ENCODE measurements around the gene SMPD1.
A peak's percentile ranks its signal among the peaks of the same experiment; 100 is the strongest.

Gene SMPD1

DNA sequence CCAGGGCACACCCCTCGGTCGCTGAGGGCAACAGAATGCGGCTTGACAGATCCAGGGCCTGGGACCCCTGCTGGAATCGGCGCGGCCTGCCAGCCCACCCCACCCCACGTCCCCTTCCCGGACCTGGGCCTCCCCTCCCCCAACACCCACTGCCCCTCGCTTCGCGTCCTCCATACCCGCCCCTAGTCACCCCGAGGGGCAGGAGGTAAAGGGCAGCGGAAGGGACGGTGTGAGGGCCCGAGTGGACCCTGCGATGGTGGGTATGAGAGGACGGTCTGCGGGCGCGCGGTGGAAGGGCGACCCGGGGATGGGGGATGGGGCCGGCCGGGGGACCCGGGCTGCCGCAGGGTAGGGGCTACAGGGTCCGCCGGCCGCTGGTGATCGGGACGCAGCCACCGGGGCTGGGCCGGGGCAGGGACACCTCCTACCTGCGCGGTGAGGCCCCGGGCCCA is 28.3 kb downstream of the SMPD1 start:
- DNase-seq: no peak
- H3K4me1 ChIP-seq (ENCODE audit: insufficient read depth, low read length): peaks cover 6% of the 10 kb centered on the region; the same call in 1 of the 2 replicates
- H3K9ac ChIP-seq (ENCODE audit: low read depth, low read length): peak overlapping the region; percentile 60; the same call in 1 of the 2 replicates
- no peak; the same call in 2 of the 3 replicates for ATAC-seq (ENCODE audit: insufficient read depth, low read depth)
- no peak overlapping the region for H3K27ac ChIP-seq (ENCODE audit: low read length)
- no peaks in the 10 kb centered on the region for H3K36me3 ChIP-seq (ENCODE audit: insufficient read depth, low read length)
- peaks cover 29% of the 10 kb centered on the region for H3K27me3 ChIP-seq (ENCODE audit: insufficient read depth, low read length, poor library complexity)
- H3K9me3 ChIP-seq (ENCODE audit: insufficient read depth, low read length, severe bottlenecking): no peaks in the 10 kb centered on the region
- no peaks in the 10 kb centered on the region; the same call in 1 of the 2 replicates for H4K20me1 ChIP-seq (ENCODE audit: insufficient read depth, low read length)
- peak overlapping the region in 1 of 2 experiments; percentile 59; a peak in 2 of 4 replicates for H3K4me3 ChIP-seq (ENCODE audit: low read depth in 1 of 2, low read length in 2 of 2)
- peak overlapping the region; percentile 72 for H3K4me2 ChIP-seq (ENCODE audit: insufficient read depth, low read length)
- TF ChIP-seq CTCF (IDR thresholded peaks at IDR 0.05; ENCODE audit: borderline replicate concordance, extremely low read depth, low read length, poor library complexity, severe bottlenecking) (no peak), EZH2 (IDR thresholded peaks at IDR 0.05; ENCODE audit: borderline replicate concordance, low read depth, low read length, severe bottlenecking) (no peak)
- no peaks in the 10 kb centered on the region for H3K79me2 ChIP-seq (ENCODE audit: insufficient read depth, low read length)
- H2AFZ ChIP-seq (ENCODE audit: low read depth, low read length): no peak overlapping the region; the same call in 1 of the 2 replicates

DNA sequence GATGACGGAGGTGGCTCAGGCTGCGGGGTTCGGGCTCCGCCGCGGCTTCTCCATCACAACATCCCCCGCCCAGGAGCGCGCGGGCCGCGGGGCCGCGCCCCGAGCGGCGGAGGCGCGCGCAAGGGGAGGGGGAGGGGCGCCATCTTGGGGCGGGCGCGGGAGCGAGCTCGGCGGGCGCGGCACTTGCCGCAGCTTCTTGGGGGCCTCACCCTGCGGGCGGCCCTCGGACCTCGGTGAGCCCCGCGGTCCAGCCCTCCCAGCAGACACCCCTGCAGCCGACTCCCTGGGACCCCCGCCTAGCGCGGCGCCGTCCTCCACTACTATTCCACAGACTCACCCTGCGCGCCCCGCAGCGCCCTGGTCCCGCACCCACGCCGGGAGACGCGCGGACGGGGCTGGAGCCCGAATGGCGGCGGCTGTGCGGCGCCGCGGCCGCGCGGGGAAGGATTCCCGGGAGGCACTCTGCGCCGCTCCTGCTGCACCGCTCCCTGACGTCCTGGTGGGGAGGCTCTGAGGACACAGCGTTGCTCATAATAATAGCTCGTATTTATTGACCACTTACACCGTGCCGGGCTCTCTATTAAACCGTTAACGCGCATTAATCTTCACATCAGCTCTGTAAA is 28.8 kb downstream of the SMPD1 start, which contains the start of gene APBB1:
Gene APBB1 (minus strand): TSS at position 86 of the 623 bp plus-strand sequence. CDS start 7,747 bp downstream, outside the sequence.
- peak within 1 kb of the TSS; percentile 15; the same call in 1 of the 2 replicates for H3K27ac ChIP-seq (ENCODE audit: low read length)
- peaks cover 6% of the 10 kb centered on the region; the same call in 1 of the 2 replicates for H3K4me1 ChIP-seq (ENCODE audit: insufficient read depth, low read length)
- no peaks in the 10 kb centered on the region for H3K36me3 ChIP-seq (ENCODE audit: insufficient read depth, low read length)
- TF ChIP-seq EZH2 (IDR thresholded peaks at IDR 0.05; ENCODE audit: borderline replicate concordance, low read depth, low read length, severe bottlenecking) (peak; percentile 63), CTCF (IDR thresholded peaks at IDR 0.05; ENCODE audit: borderline replicate concordance, extremely low read depth, low read length, poor library complexity, severe bottlenecking) (no peak)
- no peaks in the 10 kb centered on the region for H3K79me2 ChIP-seq (ENCODE audit: insufficient read depth, low read length)
- H3K9me3 ChIP-seq (ENCODE audit: insufficient read depth, low read length, severe bottlenecking): no peaks in the 10 kb centered on the region
- DNase-seq (peak; percentile 48), ATAC-seq (ENCODE audit: insufficient read depth, low read depth) (peak; percentile 66)
- H2AFZ ChIP-seq (ENCODE audit: low read depth, low read length): peak within 1 kb of the TSS; percentile 76
- peak within 1 kb of the TSS; percentile 60; the same call in 1 of the 2 replicates for H3K9ac ChIP-seq (ENCODE audit: low read depth, low read length)
- peak within 1 kb of the TSS; percentile 72 for H3K4me2 ChIP-seq (ENCODE audit: insufficient read depth, low read length)
- peaks cover 30% of the 10 kb centered on the region for H3K27me3 ChIP-seq (ENCODE audit: insufficient read depth, low read length, poor library complexity)
- H4K20me1 ChIP-seq (ENCODE audit: insufficient read depth, low read length): no peaks in the 10 kb centered on the region; the same call in 1 of the 2 replicates
- H3K4me3 ChIP-seq (ENCODE audit: low read depth in 1 of 2, low read length in 2 of 2): peak within 1 kb of the TSS; percentile 29 to 59; a peak in 3 of 4 replicates

GRCh38 chr11:6420677-6421076 is 30.4 kb downstream of the SMPD1 start:
- H3K27ac ChIP-seq (ENCODE audit: low read length): no peak overlapping the region
- peaks cover 30% of the 10 kb centered on the region for H3K27me3 ChIP-seq (ENCODE audit: insufficient read depth, low read length, poor library complexity)
- H2AFZ ChIP-seq (ENCODE audit: low read depth, low read length): no peak overlapping the region
- no peaks in the 10 kb centered on the region; the same call in 1 of the 2 replicates for H4K20me1 ChIP-seq (ENCODE audit: insufficient read depth, low read length)
- no peak overlapping the region for H3K9ac ChIP-seq (ENCODE audit: low read depth, low read length)
- no peaks in the 10 kb centered on the region for H3K9me3 ChIP-seq (ENCODE audit: insufficient read depth, low read length, severe bottlenecking)
- H3K79me2 ChIP-seq (ENCODE audit: insufficient read depth, low read length): no peaks in the 10 kb centered on the region
- DNase-seq: no peak
- H3K4me2 ChIP-seq (ENCODE audit: insufficient read depth, low read length): no peak overlapping the region
- no peaks in the 10 kb centered on the region for H3K36me3 ChIP-seq (ENCODE audit: insufficient read depth, low read length)
- H3K4me3 ChIP-seq (ENCODE audit: low read depth in 1 of 2, low read length in 2 of 2): no peak overlapping the region
- ATAC-seq (ENCODE audit: insufficient read depth, low read depth): no peak
- peaks cover 6% of the 10 kb centered on the region; the same call in 1 of the 2 replicates for H3K4me1 ChIP-seq (ENCODE audit: insufficient read depth, low read length)
- TF ChIP-seq EZH2 (IDR thresholded peaks at IDR 0.05; ENCODE audit: borderline replicate concordance, low read depth, low read length, severe bottlenecking): no peak
- no peak for TF ChIP-seq CTCF (IDR thresholded peaks at IDR 0.05; ENCODE audit: borderline replicate concordance, extremely low read depth, low read length, poor library complexity, severe bottlenecking)
